ENCODE measurements around the gene JARID2.

JARID2 gene

GRCh38 chr6:15268137-15268908 lies 22.5 kb downstream of the JARID2 start:
- H3K4me3 ChIP-seq (ENCODE audit: low read depth, low read length, poor library complexity, severe bottlenecking) = no peak overlapping the region
- no peak overlapping the region for H3K9ac ChIP-seq (ENCODE audit: low read length)
- no peaks in the 10 kb centered on the region for H3K4me1 ChIP-seq (ENCODE audit: insufficient read depth, low read length, severe bottlenecking)
- H3K9me3 ChIP-seq (ENCODE audit: low read length) = no peaks in the 10 kb centered on the region
- H3K79me2 ChIP-seq (ENCODE audit: insufficient read depth, low read length) = no peaks in the 10 kb centered on the region
- H4K20me1 ChIP-seq (ENCODE audit: insufficient read depth, low read length) = no peaks in the 10 kb centered on the region
- no peaks in the 10 kb centered on the region for H3K27me3 ChIP-seq (ENCODE audit: insufficient read depth, low read length)
- TF ChIP-seq, protein P1, sequence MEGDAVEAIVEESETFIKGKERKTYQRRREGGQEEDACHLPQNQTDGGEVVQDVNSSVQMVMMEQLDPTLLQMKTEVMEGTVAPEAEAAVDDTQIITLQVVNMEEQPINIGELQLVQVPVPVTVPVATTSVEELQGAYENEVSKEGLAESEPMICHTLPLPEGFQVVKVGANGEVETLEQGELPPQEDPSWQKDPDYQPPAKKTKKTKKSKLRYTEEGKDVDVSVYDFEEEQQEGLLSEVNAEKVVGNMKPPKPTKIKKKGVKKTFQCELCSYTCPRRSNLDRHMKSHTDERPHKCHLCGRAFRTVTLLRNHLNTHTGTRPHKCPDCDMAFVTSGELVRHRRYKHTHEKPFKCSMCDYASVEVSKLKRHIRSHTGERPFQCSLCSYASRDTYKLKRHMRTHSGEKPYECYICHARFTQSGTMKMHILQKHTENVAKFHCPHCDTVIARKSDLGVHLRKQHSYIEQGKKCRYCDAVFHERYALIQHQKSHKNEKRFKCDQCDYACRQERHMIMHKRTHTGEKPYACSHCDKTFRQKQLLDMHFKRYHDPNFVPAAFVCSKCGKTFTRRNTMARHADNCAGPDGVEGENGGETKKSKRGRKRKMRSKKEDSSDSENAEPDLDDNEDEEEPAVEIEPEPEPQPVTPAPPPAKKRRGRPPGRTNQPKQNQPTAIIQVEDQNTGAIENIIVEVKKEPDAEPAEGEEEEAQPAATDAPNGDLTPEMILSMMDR (IDR thresholded peaks at IDR 0.05; ENCODE audit: low read length) = no peak
- no peak for TF ChIP-seq EZH2 (IDR thresholded peaks at IDR 0.05; ENCODE audit: borderline replicate concordance, low read length)
- no peak overlapping the region for H2AFZ ChIP-seq (ENCODE audit: low read length)
- no peak overlapping the region for H3K4me2 ChIP-seq (ENCODE audit: low read length)
- H3K27ac ChIP-seq (ENCODE audit: low read depth, low read length, poor library complexity, severe bottlenecking) = no peak overlapping the region
- no peaks in the 10 kb centered on the region for H3K9me2 ChIP-seq (ENCODE audit: low read depth, low read length)
- H3F3A ChIP-seq (ENCODE audit: insufficient read depth, low read length) = no peaks in the 10 kb centered on the region
- no peaks in the 10 kb centered on the region for H3K36me3 ChIP-seq (ENCODE audit: insufficient read depth, low read length)

- Histone ChIP-seq H3K9me2 (ENCODE audit: low read depth, low read length) (no peaks in the 10 kb centered on the region), H3K79me2 (ENCODE audit: insufficient read depth, low read length) (no peaks in the 10 kb centered on the region), H3F3A (ENCODE audit: insufficient read depth, low read length) (no peaks in the 10 kb centered on the region), H3K27me3 (ENCODE audit: insufficient read depth, low read length) (no peaks in the 10 kb centered on the region), H3K9me3 (ENCODE audit: low read length) (no peaks in the 10 kb centered on the region), H4K20me1 (ENCODE audit: insufficient read depth, low read length) (no peaks in the 10 kb centered on the region), H2AFZ (ENCODE audit: low read length) (no peak overlapping the region), H3K4me2 (ENCODE audit: low read length) (no peak overlapping the region), H3K27ac (ENCODE audit: low read depth, low read length, poor library complexity, severe bottlenecking) (no peak overlapping the region), H3K9ac (ENCODE audit: low read length) (no peak overlapping the region), H3K4me1 (ENCODE audit: insufficient read depth, low read length, severe bottlenecking) (no peaks in the 10 kb centered on the region), H3K4me3 (ENCODE audit: low read depth, low read length, poor library complexity, severe bottlenecking) (no peak overlapping the region), H3K36me3 (ENCODE audit: insufficient read depth, low read length) (no peaks in the 10 kb centered on the region)
- TF ChIP-seq, protein P1 (IDR thresholded peaks at IDR 0.05; ENCODE audit: low read length) = no peak
- TF ChIP-seq EZH2 (IDR thresholded peaks at IDR 0.05; ENCODE audit: borderline replicate concordance, low read length) = no peak
Observed at GRCh38 chr6:15269011-15269410, 23.1 kb downstream of the JARID2 start.

GRCh38 chr6:15269619-15270018 lies 23.8 kb downstream of the JARID2 start:
- no peak overlapping the region for H3K4me3 ChIP-seq (ENCODE audit: low read depth, low read length, poor library complexity, severe bottlenecking)
- H3F3A ChIP-seq (ENCODE audit: insufficient read depth, low read length) = no peaks in the 10 kb centered on the region
- H3K4me1 ChIP-seq (ENCODE audit: insufficient read depth, low read length, severe bottlenecking) = no peaks in the 10 kb centered on the region
- no peak for TF ChIP-seq EZH2 (IDR thresholded peaks at IDR 0.05; ENCODE audit: borderline replicate concordance, low read length)
- TF ChIP-seq, protein P1 (IDR thresholded peaks at IDR 0.05; ENCODE audit: low read length) = no peak
- H3K27me3 ChIP-seq (ENCODE audit: insufficient read depth, low read length) = no peaks in the 10 kb centered on the region
- H3K36me3 ChIP-seq (ENCODE audit: insufficient read depth, low read length) = no peaks in the 10 kb centered on the region
- no peak overlapping the region for H3K4me2 ChIP-seq (ENCODE audit: low read length)
- H3K9me3 ChIP-seq (ENCODE audit: low read length) = no peaks in the 10 kb centered on the region
- H4K20me1 ChIP-seq (ENCODE audit: insufficient read depth, low read length) = no peaks in the 10 kb centered on the region
- no peak overlapping the region for H3K9ac ChIP-seq (ENCODE audit: low read length)
- no peak overlapping the region for H3K27ac ChIP-seq (ENCODE audit: low read depth, low read length, poor library complexity, severe bottlenecking)
- H3K79me2 ChIP-seq (ENCODE audit: insufficient read depth, low read length) = no peaks in the 10 kb centered on the region
- no peak overlapping the region for H2AFZ ChIP-seq (ENCODE audit: low read length)
- no peaks in the 10 kb centered on the region for H3K9me2 ChIP-seq (ENCODE audit: low read depth, low read length)

Data from OCI-LY1 (cell line).